Left ventricle myocardium inferior (tissue), 1 donor: ENCODE data around the gene MRPL9. TPM values are rescaled to one million over a fixed set of nuclear protein-coding genes. Genes with fewer than 3 reads are reported as not detected.

Source experiments
- DNase-seq: peaks from one replicate; pipeline ENCODE4 v3.0.0-alpha.2; 2020
- H3K27ac ChIP-seq: fragments of 200-600 bp; replicated peaks from 2 replicates; pipeline ENCODE4 v1.8.0; 2021
- H3K27me3 ChIP-seq: fragments of 200-600 bp; 2 replicates; pipeline ENCODE4 v1.8.0; 2021; ENCODE audit warnings: low read depth
- H3K36me3 ChIP-seq: fragments of 200-600 bp; 2 replicates; pipeline ENCODE4 v1.8.0; 2021
- H3K4me1 ChIP-seq: fragments of 200-600 bp; 2 replicates; pipeline ENCODE4 v1.8.0; 2021
- H3K4me3 ChIP-seq: fragments of 200-600 bp; 2 replicates; pipeline ENCODE4 v1.8.0; 2021; ENCODE audit warnings: mild to moderate bottlenecking, moderate library complexity
- H3K9me3 ChIP-seq: fragments of 200-600 bp; replicated peaks from 2 replicates; pipeline ENCODE4 v1.8.0; 2021
- intact Hi-C: fragments of 100-400 bp; cut with micrococcal nuclease; formaldehyde crosslinking; loops from one replicate; pipeline ENCODE4 v1.11.0; 2022
- total RNA-seq: library from RNA; stranded (reverse); fragmentation: NEBNext Ultra II Directional; extraction: Animal tissue kit (Norgen Biotek cat#: 25700); gene quantifications from one replicate; pipeline ENCODE4 v1.2.1, GENCODE V29; 2021
- TF ChIP-seq, protein P1 (sequence below): fragments of 200-600 bp; IDR thresholded peaks from 2 replicates; pipeline ENCODE4 v1.8.0; 2021; ENCODE audit warnings: antibody characterized with exemption, mild to moderate bottlenecking, borderline replicate concordance
- donor health status: DM: no; HTN: yes; CAD: no; lungs with severe emphysema.

MRPL9 gene
- total RNA-seq, 1 donor from 2014 or later = 41.8 TPM

DNA sequence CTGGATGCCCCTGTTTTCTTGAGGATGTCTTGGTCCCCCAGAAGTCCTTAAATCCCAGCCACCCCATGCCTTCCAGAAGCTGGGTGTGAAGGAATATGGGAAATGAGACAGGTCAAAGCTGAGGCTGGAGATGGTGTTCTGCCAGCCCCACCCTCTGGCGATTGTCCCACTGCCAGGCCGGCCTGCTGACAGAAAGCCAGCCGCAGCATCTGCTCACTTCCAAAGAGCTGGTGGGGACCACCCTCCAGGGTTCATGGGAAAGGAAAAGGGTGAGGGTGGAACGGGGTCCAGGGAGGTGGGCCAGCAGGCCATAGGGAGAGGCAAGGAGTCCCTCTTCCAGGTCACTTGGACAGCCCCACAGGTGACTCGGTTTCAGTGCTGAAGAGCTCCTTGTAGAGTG, 43.8 kb upstream of the MRPL9 start:
- Histone ChIP-seq H3K36me3 (no peaks in the 10 kb centered on the region), H3K27ac (no peak overlapping the region), H3K4me3 (no peak overlapping the region), H3K27me3 (peaks cover 8% of the 10 kb centered on the region), H3K4me1 (no peaks in the 10 kb centered on the region), H3K9me3 (no peaks in the 10 kb centered on the region)
- no peak for DNase-seq
- TF ChIP-seq, protein P1, sequence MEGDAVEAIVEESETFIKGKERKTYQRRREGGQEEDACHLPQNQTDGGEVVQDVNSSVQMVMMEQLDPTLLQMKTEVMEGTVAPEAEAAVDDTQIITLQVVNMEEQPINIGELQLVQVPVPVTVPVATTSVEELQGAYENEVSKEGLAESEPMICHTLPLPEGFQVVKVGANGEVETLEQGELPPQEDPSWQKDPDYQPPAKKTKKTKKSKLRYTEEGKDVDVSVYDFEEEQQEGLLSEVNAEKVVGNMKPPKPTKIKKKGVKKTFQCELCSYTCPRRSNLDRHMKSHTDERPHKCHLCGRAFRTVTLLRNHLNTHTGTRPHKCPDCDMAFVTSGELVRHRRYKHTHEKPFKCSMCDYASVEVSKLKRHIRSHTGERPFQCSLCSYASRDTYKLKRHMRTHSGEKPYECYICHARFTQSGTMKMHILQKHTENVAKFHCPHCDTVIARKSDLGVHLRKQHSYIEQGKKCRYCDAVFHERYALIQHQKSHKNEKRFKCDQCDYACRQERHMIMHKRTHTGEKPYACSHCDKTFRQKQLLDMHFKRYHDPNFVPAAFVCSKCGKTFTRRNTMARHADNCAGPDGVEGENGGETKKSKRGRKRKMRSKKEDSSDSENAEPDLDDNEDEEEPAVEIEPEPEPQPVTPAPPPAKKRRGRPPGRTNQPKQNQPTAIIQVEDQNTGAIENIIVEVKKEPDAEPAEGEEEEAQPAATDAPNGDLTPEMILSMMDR = no peak
- intact Hi-C loops = no loop called here

- Histone ChIP-seq H3K27ac (no peak overlapping the region), H3K4me1 (no peaks in the 10 kb centered on the region), H3K27me3 (peaks cover 18% of the 10 kb centered on the region), H3K4me3 (no peak overlapping the region), H3K9me3 (no peaks in the 10 kb centered on the region), H3K36me3 (no peaks in the 10 kb centered on the region)
- TF ChIP-seq, protein P1 = no peak
- intact Hi-C loops = no loop called here
- DNase-seq = no peak
Observed at GRCh38 chr1:151806170-151806569, 42.9 kb upstream of the MRPL9 start.

- Histone ChIP-seq H3K9me3 (no peaks in the 10 kb centered on the region), H3K4me3 (no peak within 1 kb of the TSS), H3K4me1 (no peaks in the 10 kb centered on the region), H3K27ac (no peak within 1 kb of the TSS), H3K27me3 (peaks cover 26% of the 10 kb centered on the region), H3K36me3 (no peaks in the 10 kb centered on the region)
- TF ChIP-seq, protein P1 = no peak
- DNase-seq = no peak
- intact Hi-C loops = no loop called here
Observed at GRCh38 chr1:151805066-151805820, 41.9 kb upstream of the MRPL9 start, which contains the start of gene LINGO4. LINGO4 (minus strand) TSS chr1:151805419; CDS start chr1:151802704, 2,715 bp downstream.

DNA sequence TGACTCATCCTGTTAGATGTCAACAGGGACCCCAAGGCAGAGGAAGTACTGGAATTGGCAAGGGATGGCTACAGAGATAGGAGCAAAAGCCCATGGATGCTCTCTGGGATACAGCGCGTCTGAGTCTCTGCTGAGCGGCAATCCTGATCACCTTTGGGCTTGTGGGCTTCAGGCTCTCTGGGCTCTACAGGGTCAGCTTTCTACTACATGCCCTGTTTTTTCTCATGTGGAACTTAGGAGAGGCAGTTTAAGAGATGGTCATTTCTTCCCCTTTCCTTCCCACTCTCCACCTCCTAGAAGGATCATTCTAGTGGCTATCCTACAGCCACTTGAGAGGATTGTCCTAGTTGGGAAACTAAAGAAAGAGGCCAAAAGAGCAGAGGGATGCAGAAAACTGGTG, 40.6 kb upstream of the MRPL9 start:
- H3K27ac ChIP-seq = no peak overlapping the region
- intact Hi-C loops = no loop called here
- TF ChIP-seq, protein P1 = no peak
- H3K4me3 ChIP-seq = no peak overlapping the region
- H3K4me1 ChIP-seq = no peaks in the 10 kb centered on the region
- DNase-seq = no peak
- no peaks in the 10 kb centered on the region for H3K9me3 ChIP-seq
- peaks cover 39% of the 10 kb centered on the region for H3K27me3 ChIP-seq
- no peaks in the 10 kb centered on the region for H3K36me3 ChIP-seq

- no peak for DNase-seq
- H3K4me1 ChIP-seq = no peaks in the 10 kb centered on the region
- peaks cover 46% of the 10 kb centered on the region for H3K27me3 ChIP-seq
- TF ChIP-seq, protein P1 = no peak
- H3K27ac ChIP-seq = no peak overlapping the region
- intact Hi-C loops = no loop called here
- no peaks in the 10 kb centered on the region for H3K36me3 ChIP-seq
- H3K9me3 ChIP-seq = no peaks in the 10 kb centered on the region
- no peak overlapping the region for H3K4me3 ChIP-seq
Observed at GRCh38 chr1:151803164-151803563, 39.9 kb upstream of the MRPL9 start.
